Cardiac muscle cell (in vitro differentiated cells and primary cell): ENCODE data around the gene CPT1C. TPM values are rescaled to one million over a fixed set of nuclear protein-coding genes. Genes with fewer than 3 reads are reported as not detected.

Experiments
- DNase-seq, 2 donors: peaks; one replicate each; pipeline versions ENCODE4 v3.0.0 to v3.0.0-alpha.2; 2010 to 2017; ENCODE audit warnings: low read depth in 1 of 2, low spot score in 1 of 2
- H3K27ac ChIP-seq: fragments of 200-600 bp; sonication (generic); 2 replicates; pipeline ENCODE4 v1.5.1; 2016
- H3K27me3 ChIP-seq: fragments of 200-600 bp; sonication (generic); 2 replicates; pipeline ENCODE4 v1.6.0; 2016; ENCODE audit warnings: control low read depth
- H3K36me3 ChIP-seq: fragments of 200-600 bp; sonication (generic); 2 replicates; pipeline ENCODE4 v1.5.1; 2016; ENCODE audit warnings: control low read depth
- H3K4me1 ChIP-seq: fragments of 200-600 bp; sonication (generic); 2 replicates; pipeline ENCODE4 v1.8.1; 2017; ENCODE audit warnings: low read depth, mild to moderate bottlenecking, mixed run types
- H3K4me3 ChIP-seq: fragments of 200-600 bp; sonication (generic); 2 replicates; pipeline ENCODE4 v1.5.1; 2016; ENCODE audit warnings: mild to moderate bottlenecking
- H3K9me3 ChIP-seq: fragments of 200-600 bp; sonication (generic); 2 replicates; pipeline ENCODE4 v1.5.1; 2017; ENCODE audit warnings: low read depth, mild to moderate bottlenecking, control low read depth
- polyA plus RNA-seq: library from polyadenylated mRNA; unstranded; fragments of >200 nt; fragmentation: Nextera tagmentation; extraction: Ambion mirVana; gene quantifications from 2 replicates; pipeline ENCODE4 v1.2.1, GENCODE V29; 2016
- total RNA-seq: library from RNA; depleted of rRNA; stranded (reverse); fragments of >200 nt; gene quantifications from 2 replicates; pipeline ENCODE4 v1.2.3, GENCODE V29; 2016
- TF ChIP-seq, protein P1 (sequence below): IDR thresholded peaks from 2 replicates; pipeline ENCODE4 v1.5.1; 2012; ENCODE audit warnings: low read depth, mild to moderate bottlenecking, low read length

CPT1C gene
- total and polyA plus RNA-seq, 2 experiments from 2014 or later, result 31.7 to 33.8 TPM

DNA sequence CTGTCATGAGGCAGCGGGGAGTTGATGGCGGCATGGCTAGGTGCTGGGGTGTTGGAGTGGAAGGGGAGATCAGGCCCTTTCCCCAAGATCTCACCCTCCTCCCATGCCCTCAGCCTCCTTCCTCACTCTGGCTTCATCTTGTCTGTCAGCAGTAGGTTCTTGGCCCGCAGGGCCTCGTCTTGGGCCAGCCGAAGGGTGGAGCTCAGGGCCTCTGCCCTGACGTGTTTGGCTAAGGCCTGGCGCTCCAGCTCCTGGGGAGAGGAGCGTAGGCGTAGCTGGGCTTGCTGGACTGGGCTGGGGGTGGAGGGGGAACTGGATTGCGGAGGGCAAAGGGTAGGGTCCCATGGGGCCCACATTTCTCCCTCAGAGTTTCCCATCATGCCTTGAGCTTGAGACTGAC is 49.0 kb downstream of the CPT1C start:
- H3K27me3 ChIP-seq, result no peaks in the 10 kb centered on the region
- no peak for DNase-seq
- no peaks in the 10 kb centered on the region for H3K9me3 ChIP-seq
- no peaks in the 10 kb centered on the region for H3K36me3 ChIP-seq
- no peak overlapping the region for H3K27ac ChIP-seq
- no peak overlapping the region for H3K4me3 ChIP-seq
- no peaks in the 10 kb centered on the region for H3K4me1 ChIP-seq
- TF ChIP-seq, protein P1, sequence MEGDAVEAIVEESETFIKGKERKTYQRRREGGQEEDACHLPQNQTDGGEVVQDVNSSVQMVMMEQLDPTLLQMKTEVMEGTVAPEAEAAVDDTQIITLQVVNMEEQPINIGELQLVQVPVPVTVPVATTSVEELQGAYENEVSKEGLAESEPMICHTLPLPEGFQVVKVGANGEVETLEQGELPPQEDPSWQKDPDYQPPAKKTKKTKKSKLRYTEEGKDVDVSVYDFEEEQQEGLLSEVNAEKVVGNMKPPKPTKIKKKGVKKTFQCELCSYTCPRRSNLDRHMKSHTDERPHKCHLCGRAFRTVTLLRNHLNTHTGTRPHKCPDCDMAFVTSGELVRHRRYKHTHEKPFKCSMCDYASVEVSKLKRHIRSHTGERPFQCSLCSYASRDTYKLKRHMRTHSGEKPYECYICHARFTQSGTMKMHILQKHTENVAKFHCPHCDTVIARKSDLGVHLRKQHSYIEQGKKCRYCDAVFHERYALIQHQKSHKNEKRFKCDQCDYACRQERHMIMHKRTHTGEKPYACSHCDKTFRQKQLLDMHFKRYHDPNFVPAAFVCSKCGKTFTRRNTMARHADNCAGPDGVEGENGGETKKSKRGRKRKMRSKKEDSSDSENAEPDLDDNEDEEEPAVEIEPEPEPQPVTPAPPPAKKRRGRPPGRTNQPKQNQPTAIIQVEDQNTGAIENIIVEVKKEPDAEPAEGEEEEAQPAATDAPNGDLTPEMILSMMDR, result no peak

DNA sequence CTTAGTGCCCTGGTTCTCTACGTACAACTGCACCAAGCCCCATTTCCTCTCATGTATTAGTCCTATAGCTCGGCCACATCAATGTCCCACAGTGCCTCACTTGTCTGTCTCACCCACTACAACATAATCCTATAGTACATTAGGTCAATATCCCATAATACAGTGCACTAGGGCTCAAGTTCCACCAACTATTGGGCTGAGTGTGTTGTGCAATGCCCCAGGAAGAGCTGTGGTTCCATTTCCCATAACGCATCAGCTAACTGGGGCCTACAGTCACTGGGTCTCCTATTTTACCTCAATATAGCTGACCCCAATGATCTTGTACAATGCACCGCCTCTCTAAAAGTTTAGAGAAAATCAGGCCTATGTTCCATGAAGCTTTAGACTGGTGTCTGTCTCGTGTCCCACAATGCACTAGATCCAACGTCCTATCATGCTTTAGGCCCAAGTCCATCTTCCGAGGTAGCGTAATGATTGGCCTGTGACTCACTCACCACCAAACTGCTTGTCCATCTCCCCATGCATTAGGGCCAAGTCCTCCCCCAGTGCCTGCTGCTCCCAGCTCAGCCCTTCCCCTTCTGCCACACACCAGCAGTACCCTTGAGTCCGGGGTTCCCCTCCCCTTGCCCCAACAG is 50.4 kb downstream of the CPT1C start:
- no peaks in the 10 kb centered on the region for H3K27me3 ChIP-seq
- H3K4me3 ChIP-seq, result no peak overlapping the region
- H3K36me3 ChIP-seq, result no peaks in the 10 kb centered on the region
- no peak overlapping the region for H3K27ac ChIP-seq
- no peak for DNase-seq
- TF ChIP-seq, protein P1, result no peak
- no peaks in the 10 kb centered on the region for H3K4me1 ChIP-seq
- H3K9me3 ChIP-seq, result no peaks in the 10 kb centered on the region

DNA sequence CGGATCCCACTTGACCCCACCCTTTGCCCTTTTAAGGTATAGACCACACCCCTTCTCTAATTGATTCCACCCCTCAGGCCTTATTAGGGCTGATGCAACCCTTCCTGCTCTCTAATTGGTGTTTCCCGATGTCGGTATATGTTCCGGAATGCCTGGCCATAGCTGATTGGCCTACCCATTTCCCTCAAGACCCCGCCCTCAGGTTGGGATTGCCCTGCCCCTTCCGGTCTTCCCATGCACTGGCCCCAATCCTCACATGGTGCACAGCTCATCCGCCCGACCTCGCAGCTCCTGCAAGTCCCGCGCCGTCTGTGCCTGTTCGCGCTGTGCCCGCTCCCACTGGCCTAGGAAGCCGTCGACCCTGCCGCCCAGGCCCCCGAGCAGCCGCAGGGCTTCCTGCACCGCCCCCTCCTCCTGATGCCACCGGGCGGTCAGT is 54.0 kb downstream of the CPT1C start:
- Histone ChIP-seq H3K27ac (no peak overlapping the region), H3K4me3 (no peak overlapping the region), H3K27me3 (no peaks in the 10 kb centered on the region), H3K4me1 (no peaks in the 10 kb centered on the region), H3K36me3 (no peaks in the 10 kb centered on the region), H3K9me3 (no peaks in the 10 kb centered on the region)
- TF ChIP-seq, protein P1, result no peak
- no peak for DNase-seq

DNA sequence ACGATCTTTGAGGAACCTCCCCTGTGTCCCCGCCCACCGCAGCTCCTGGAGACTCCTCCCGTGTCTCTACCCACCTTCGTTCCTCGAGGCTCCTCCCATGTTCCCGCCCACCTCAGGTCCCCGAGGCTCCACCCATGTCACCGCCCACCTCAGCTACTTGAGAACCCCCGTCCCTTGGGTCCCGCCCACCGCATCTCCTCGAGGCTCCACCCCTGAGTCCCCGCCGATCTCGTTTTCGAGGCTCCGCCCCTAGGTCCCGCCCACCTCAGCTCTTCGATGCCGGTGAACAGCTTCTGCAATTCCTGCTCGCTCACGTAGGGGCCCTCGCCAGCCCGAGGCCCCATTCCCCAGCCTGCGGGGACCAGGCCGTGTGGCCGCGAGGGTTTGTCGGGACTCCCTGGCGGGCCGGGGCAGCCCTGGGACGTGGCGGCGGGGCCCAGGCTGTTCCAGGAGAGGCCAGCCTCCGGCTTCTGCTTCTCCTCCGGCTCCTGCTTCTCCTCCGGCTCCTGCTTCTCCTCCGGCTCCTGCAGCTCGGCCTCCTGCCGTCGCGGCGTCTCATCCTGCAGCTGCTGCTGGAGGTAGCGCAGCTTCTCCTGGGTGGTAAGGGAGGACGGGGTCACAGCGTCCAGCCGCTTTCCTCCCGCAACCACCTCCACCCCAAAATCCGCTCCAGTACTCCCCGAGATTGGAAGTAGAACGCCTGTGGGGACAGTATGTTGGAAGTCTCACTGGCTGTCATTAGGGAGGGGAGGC is 55.5 kb downstream of the CPT1C start:
- H3K4me1 ChIP-seq, result no peaks in the 10 kb centered on the region
- no peaks in the 10 kb centered on the region for H3K27me3 ChIP-seq
- H3K27ac ChIP-seq, result no peak overlapping the region
- TF ChIP-seq, protein P1, result no peak
- DNase-seq, result peak in 1 of 2 donors; percentile 86
- H3K36me3 ChIP-seq, result no peaks in the 10 kb centered on the region
- H3K9me3 ChIP-seq, result no peaks in the 10 kb centered on the region
- no peak overlapping the region for H3K4me3 ChIP-seq

DNA sequence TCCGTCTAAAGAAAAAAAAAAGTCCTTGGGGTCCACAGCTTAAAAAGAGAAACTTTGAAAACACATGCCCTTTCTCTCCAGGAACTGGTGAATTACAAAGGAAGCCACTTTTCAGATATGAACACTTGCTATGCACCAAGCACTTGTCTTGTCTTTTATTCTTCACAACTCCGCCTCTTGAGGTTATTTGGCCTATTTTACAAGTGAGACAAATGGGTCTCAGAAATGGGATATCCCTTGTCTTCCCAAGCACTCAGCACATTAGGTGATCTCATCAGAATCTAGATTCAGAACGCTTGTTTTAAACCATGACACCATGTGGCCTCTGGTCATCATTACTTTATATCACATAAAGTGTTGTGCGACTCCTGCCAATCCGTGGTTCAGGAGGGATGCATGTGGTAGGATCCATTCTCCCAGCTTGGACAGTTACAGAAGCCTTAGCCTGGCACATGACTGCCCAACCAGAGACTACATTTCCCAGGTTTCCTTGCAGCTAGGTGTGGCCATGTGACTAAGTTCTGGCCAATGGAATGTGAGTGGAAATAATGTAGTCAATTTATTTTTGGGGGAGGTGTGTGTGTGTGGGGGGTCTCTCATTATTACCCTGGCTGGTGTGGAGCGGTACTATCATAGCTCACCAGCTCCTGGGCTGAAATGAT is 58.3 kb downstream of the CPT1C start:
- H3K4me1 ChIP-seq, result no peaks in the 10 kb centered on the region
- no peak overlapping the region for H3K27ac ChIP-seq
- H3K36me3 ChIP-seq, result no peaks in the 10 kb centered on the region
- no peak overlapping the region for H3K4me3 ChIP-seq
- no peaks in the 10 kb centered on the region for H3K9me3 ChIP-seq
- peak in 1 of 2 donors; percentile 34 for DNase-seq
- H3K27me3 ChIP-seq, result no peaks in the 10 kb centered on the region
- TF ChIP-seq, protein P1, result no peak
